Skin epidermis (tissue), 12 donors: ENCODE results near the gene TRAPPC2.

Experiments
- H3K27ac ChIP-seq, 21 experiments: fragments of 200-600 bp; sonication (generic) in 11 of 21; one replicate each; pipeline ENCODE4 v1.5.0; 2020; ENCODE audit warnings: mild to moderate bottlenecking in 3 of 21, inconsistent platforms in 2 of 21, moderate library complexity in 2 of 21
- H3K4me3 ChIP-seq, 7 experiments: fragments of 200-600 bp; sonication (generic) in 2 of 7; one replicate each; pipeline ENCODE4 v1.5.0; 2020; ENCODE audit warnings: inconsistent platforms in 2 of 7, mild to moderate bottlenecking in 2 of 7, moderate library complexity in 1 of 7

TRAPPC2 gene

DNA sequence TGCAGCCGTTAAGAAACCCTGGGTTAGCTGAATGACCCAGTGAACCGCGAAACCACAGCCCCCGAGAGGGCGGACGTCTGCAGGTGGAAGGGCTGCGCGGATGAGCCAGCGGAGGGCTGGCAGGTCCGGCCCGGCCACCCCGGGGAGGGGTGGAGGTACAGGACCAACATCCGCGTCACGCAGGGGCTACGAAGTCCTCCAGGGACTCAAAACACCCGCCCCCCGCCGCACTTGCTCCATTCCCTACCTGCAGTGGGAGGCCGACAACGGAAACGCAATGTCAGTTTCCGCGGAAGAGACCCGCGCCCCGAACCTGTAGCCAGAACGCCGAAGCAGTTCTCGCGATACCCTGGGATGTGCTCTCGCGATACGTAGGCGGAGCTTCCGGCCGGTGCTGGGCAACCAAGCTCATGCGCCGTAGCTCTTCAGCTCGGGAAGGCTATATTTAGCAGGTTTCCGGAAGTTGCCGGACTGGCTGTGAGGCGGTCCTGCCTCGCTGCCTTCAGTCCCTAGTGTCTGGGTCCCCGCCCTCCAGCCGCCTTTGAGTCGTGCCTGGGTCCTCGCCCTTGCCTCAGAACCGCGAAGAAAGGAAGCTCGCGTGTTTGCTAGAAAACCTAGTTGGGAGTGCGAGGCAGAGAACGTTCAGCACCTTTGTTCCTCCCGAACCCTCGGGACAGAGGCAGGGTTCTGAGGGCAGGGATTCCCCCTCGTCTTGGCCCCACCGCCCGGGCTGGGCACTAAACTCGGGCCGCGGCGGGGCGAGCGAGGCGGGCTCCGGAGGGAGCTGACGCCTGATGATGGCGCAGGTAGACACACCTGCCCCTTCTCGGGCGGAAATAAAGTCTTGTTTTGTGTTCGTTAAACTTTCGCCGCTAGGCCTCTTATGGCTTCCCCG is at the start of gene TRAPPC2, which contains the start of gene OFD1:
Gene TRAPPC2 (minus strand): TSS at position 343 of the 895 bp plus-strand sequence. CDS start 14,657 bp downstream, outside the sequence.
Gene OFD1 (plus strand): TSS at position 471 of the 895 bp plus-strand sequence. CDS start 324 bp downstream, at position 795.
- H3K4me3 ChIP-seq: peak within 1 kb of the TSS; percentile 52 to 85 (median 71)
- peak within 1 kb of the TSS; percentile 82 to 96 (median 91) for H3K27ac ChIP-seq

DNA sequence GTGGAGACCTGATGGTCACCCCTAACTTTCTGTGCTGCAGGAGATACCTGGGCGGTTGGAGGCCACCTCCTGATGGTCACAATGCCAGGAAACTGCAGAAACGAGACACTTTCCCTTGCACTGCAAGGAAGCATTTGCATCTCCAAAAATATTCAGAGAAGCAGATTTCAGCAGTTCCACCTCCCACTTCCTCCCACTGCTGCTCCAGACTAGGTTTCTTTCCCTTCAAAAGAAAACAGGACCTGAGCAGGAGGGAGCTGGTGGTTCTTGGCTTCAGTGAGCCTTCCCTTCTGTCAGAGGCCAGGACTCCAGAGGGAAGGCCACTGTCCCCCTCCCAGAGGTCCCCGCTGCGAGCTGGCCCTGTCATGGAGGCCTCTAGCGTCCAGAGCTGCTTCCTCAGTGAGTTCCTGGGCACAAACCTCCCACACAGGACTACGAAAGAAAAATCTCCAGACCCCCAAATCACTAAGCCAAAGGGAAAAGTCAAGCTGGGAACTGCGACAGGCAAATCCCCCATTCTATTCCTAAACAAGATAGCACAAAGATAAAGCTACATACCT is 46.5 kb upstream of the TRAPPC2 start:
- no peak overlapping the region for H3K4me3 ChIP-seq
- H3K27ac ChIP-seq: no peak overlapping the region

DNA sequence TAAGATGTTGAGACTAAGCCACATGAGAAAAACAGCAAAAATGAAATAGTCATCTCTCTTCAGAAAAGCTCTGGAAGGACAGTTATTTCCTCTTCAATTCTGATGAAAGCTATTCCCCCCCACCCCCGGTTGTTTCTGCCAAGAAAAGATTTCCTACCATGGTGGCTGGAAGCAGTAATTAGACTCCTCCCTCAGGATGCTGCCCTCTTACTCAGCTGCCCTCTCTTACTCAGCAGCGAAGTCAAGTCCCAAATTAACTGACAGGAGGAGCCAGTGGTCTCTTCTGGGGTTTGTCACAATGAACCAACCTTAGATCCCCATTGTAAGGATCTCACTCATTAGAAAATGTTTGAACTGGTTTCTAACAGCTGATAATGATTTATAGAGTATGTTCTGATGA is 44.5 kb upstream of the TRAPPC2 start:
- no peak overlapping the region for H3K27ac ChIP-seq
- no peak overlapping the region for H3K4me3 ChIP-seq

DNA sequence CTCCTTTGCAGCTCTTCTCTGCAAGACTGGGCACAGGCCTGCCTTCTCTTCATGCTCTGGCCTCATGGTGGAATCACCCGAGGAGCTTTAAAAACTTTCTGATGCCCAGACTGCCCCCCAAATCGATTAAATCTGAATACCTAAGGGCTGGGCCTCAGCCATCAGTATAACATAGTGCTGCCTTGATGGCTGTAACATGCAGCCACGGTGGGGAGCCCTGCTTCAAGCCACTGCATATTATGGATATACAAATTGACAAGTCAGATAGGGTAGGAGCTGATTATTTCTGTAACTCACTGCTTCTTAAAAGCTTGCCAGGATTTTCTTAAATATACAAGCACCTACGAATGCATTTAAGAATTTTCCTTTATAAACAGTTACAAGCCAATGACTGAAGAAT is 42.0 kb upstream of the TRAPPC2 start:
- Histone ChIP-seq H3K4me3 (no peak overlapping the region), H3K27ac (no peak overlapping the region)

DNA sequence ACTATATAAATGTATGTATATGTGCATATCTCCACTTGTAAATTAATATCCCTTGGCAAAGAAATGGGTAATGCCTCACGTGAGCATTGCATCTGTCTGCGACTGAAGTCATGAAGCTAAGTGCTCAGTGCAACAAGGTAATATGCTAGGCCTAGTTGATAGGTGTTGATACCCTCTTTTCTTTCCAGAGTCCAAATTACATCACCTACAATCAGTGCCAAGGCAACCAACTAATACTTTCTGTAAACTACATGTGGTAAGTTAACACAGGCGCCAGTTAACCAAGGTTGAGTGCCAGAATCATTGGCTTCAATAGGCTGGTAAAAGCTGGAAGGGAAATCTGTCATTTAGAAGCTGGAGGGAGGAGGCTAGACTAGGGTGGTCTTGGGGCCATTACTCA is 41.4 kb upstream of the TRAPPC2 start:
- Histone ChIP-seq H3K4me3 (no peak overlapping the region), H3K27ac (no peak overlapping the region)

DNA sequence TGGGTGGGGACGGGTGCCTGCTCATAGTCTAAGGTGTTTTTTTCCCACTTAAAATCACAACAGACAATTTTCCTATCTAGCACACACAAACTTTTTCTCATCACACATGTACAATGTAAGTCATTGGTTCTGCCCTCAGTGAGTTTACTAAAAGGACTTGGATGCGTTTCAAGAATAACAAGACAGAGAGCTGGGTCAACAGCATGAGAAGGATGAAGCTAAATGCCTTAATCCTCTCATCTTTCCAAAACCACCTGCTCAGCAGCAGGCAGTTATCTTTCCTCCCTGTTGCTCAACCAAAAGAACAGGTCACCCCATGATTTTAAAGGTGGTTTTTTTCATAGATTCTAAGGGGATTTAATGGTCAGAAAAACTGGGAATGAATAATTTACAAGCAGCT is 40.3 kb upstream of the TRAPPC2 start:
- no peak overlapping the region for H3K27ac ChIP-seq
- no peak overlapping the region for H3K4me3 ChIP-seq

DNA sequence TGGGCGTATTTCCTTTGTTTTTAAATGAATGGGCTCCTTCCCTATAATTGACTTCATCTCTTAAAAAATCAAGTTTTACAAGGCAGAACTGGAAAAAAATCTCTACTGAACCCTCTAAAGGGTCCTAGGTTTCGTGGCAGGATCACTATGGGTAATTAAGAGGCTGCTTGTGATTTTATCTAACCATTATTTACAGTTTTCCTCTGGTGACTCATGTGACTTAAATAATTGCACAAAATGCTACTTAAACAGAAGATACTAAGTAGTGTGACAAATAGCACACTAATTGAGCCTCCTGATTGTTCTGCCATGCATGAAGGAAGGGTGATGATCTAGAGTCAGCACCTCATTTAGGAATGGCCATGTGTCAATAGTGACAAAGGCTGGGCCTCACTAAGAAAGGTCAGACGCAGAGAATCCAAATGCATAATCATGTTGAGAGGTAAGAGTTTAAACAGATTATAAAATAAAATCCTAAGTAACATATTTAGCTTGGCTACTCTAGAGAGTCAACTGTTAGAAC is 35.7 kb upstream of the TRAPPC2 start:
- H3K4me3 ChIP-seq: no peak overlapping the region
- H3K27ac ChIP-seq: no peak overlapping the region

DNA sequence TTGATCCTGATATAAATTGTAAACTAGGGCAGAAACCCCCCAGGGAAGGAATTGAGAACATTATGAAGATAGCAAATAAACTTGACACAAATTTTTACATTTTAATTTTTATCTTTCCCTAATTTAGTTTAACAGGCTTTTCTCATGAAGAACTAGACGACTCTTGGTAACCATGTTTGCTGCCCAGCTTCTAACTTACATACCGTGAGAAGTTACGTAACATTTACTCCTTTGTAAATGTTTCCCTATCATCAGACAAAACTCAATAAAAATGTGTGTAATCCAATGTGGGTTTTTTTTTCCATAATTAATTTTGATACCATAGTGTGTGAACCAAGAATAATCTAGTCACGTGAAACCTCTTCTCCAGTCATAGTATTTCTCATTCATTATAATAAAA is 34.5 kb upstream of the TRAPPC2 start:
- Histone ChIP-seq H3K4me3 (no peak overlapping the region), H3K27ac (no peak overlapping the region)

DNA sequence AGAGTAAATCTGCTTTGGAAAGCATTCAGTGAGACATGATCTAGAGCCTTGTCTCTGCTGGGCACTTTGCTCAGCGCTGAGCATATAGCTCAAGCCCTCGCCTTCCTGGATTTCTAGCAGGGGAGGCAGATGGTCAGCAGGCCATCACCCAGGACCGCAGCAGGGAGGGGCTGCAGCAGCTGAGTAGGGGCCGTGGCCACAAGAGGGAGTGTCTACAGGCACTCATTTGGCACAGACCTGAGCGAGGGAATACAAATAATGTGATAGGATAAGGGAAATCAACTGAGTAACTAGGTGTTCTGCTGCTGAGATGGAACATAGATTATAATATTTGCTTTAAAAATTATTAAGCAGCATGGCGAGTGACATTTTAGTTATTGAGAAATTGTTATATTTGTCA is 30.3 kb upstream of the TRAPPC2 start:
- H3K4me3 ChIP-seq: no peak overlapping the region
- H3K27ac ChIP-seq: peak overlapping the region in 6 of 21 experiments; percentile 16 to 69 (median 40)

DNA sequence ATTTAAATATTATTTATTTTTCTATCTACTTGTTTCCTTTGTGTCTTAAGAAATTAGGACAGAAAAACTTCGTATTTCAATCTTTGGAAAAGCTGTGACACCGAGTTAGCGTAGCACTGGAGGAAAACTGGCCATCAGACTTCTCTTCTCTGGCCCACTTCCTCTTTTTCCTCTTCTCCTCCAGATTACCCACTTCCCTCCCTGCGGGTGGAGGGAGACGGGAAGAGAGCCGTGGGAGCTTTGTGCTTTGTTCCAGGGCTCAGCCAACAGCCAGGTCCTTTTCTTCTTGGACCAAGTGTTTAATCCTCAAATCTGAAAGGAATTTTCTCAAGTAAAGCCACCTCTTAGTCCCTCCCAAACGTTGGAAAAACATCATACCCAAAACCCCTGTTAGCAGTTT is 29.9 kb upstream of the TRAPPC2 start:
- peak overlapping the region in 7 of 21 experiments; percentile 16 to 69 (median 42) for H3K27ac ChIP-seq
- no peak overlapping the region for H3K4me3 ChIP-seq

DNA sequence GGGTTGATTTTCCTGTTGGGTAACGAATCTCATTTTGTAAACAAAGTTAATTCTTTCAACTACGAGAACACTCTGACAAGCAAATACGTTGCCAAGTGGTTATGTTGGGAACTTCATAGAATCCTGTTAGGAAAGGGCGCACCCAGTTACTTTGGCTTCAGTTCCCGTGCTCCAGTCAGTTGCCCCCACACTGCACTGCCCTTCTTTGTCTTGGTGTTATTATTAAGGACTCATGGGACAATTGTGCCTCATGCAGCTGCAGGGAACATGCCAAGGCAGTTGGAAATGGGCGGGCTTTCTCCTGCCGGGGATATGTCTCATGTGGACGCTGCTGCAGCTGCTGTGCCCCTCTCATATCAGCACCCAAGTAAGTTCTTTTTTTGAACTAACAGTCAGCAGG is 29.1 kb upstream of the TRAPPC2 start:
- H3K4me3 ChIP-seq: no peak overlapping the region
- peak overlapping the region in 4 of 21 experiments; percentile 3 to 69 (median 48) for H3K27ac ChIP-seq

DNA sequence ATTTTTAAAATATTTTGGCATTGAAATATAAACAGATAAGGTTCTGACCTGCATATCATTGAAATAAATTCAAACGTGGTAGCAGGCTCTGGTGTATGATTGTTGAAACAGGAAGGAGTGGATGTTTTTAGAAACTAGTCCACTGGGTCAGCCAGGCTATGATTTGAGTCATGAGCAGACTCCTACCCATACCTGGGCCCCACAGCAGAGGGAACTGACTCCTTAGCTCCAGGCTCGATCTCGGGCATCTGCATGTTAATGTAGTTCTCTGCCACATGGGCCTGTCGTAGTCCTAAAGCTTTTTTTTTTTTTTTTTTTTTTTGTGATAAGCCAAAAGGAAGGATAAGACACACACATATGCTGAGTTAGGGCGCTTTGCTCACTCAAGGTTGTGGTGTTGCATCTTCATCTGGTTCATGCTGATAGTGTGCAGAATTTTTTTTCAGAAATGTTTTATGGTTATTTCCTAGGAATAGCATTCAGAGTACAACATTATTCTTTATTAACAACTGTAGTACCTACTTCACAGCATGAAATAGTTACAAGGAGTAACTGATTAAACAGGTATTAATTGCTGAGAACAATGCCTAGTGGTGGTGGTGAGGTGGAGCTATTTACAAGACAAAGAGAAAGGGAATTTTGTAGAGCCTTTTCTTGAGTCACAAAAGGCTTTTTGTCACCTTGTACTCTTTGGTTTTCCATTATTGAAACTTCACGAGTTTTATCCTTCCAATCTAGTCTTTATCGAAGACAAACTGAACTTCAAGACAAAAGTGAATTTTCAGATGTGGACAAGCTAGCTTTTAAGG is 27.4 kb upstream of the TRAPPC2 start:
- Histone ChIP-seq H3K27ac (peak overlapping the region in 1 of 21 experiments; percentile 69), H3K4me3 (no peak overlapping the region)

DNA sequence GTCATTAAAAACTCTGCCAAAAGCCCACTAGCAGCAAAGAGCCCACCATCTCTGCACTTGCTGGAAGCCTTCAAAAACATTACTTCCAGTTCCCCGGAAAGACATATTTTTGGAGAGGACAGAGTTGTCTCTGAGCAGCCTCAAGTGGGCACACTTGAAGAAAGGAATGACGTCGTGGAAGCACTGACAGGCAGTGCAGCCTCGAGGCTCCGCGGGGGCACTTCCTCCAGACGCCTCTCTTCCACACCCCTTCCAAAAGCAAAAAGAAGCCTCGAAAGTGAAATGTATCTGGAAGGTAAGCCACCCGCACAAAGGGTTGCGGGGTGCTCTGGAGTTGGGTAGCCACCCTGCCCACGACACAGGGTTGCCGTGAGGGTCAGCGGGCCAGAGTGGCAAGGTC is 26.0 kb upstream of the TRAPPC2 start:
- no peak overlapping the region for H3K27ac ChIP-seq
- H3K4me3 ChIP-seq: no peak overlapping the region

DNA sequence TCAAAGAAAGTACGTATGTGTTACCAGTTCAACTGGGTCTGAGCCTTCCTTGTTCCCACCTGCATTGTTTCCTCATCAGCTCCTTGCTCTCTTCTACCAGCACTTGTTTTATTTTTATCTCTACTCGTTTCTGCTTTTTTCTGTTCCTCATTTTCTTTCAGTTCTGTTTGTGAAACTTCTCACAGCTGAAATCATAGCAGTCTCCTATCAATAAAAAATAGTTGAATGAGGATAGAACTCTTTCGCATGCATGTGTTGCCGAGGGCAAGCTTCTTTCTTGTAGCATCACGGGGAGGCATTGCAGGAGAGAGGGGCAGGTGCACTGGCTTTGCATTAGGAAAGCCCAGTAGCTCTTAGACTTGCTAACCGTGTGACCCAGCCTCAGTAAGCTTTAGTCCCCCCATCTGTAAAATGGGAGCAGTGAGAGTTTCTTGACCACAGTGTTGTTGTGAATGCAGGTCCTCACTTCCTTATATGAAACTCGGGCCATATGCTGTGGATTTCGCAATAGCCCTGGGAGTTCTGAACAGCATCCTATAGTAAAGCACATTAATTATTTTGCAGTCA is 24.8 kb upstream of the TRAPPC2 start:
- Histone ChIP-seq H3K4me3 (no peak overlapping the region), H3K27ac (no peak overlapping the region)

DNA sequence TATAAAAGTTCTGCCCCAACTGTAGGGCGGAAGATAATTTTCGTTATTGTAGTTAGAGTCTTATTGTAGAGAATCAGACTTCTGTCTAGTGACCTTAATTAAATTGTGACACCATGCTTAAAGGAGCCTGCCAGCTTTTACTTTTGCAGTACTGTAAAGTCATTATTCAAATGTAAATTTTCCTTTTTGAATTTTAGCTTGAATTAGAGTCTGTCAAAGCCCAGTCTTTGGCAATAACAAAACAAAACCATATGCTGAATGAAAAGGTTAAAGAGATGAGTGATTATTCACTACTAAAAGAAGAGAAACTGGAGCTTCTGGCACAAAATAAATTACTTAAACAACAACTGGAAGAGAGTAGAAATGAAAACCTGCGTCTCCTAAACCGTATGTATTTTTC is 22.0 kb upstream of the TRAPPC2 start:
- H3K27ac ChIP-seq: no peak overlapping the region
- H3K4me3 ChIP-seq: no peak overlapping the region

DNA sequence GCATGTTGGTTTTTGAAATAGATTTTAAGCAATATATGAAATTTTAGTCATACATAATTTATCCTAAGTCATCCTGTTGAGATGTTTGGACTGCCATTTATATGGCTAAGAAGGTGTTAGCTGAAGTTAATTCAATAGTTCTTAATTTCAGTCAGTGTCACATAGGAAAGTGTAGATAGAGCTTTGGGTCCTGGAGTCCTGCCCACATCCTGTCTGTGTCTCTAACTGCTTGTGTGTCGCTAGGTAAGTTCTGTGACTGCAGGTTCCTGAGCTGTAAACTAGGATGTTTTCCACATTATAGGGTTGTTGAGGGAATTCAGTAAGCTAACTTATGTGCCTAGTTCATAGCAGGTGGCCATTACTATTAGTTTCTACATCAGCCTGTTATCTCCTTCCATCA is 20.8 kb upstream of the TRAPPC2 start:
- Histone ChIP-seq H3K27ac (no peak overlapping the region), H3K4me3 (no peak overlapping the region)

DNA sequence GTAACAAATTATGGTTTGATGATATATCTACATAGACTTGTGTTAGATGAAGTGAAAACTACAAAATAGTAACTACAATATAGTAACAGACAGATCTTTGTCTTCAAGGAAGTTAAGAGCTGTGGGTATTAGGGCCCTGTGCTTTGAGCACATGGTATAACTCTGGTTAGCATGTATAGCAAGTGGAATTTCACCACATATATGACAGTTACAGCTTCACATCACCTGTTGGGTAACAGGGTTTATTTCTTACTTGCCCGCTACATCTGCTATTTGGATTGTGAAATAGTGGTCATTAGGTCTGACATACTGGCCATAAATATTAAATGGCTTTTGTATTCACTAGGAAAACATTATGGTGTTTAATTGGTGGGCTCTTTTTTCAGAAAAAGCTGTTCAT is 20.3 kb upstream of the TRAPPC2 start:
- Histone ChIP-seq H3K4me3 (no peak overlapping the region), H3K27ac (no peak overlapping the region)

DNA sequence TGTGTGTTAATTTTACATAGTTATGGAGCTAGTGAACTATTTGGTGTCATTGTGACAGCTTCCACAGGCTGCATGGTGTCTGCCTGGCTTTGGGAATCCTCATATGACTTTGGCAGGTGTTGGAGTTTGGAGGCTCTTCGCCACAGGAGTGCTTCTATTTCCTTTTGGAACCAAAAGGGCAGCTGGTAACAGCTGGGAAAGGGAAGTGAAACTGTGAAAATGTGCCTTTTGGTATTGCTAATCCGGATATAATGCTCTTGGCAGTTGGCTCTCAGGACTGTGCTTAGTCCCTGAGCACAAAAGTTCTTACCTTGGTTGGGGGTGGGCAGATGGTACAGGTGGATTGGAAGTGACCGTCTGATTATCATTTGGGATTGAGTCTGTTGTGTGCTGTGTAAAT is 18.2 kb upstream of the TRAPPC2 start:
- no peak overlapping the region for H3K27ac ChIP-seq
- no peak overlapping the region for H3K4me3 ChIP-seq

DNA sequence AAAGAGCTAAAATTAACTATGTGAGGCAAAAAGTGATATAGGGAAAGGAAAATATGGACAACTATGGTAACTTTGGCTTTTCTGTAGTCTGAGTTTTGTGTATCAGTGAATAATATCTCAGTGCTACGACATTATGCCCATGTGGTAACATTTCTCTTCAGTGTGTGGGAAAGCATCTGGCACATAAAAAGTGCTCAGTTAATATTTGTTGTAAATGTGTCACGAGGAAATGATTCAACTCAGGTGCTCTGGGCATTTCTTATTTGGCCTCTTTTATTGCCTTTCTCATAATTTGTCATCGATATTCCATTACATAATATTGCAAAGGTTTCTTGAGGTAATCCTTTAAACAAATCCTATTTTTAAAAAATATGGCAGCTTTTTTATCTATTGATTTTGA is 17.7 kb upstream of the TRAPPC2 start:
- H3K27ac ChIP-seq: no peak overlapping the region
- no peak overlapping the region for H3K4me3 ChIP-seq

DNA sequence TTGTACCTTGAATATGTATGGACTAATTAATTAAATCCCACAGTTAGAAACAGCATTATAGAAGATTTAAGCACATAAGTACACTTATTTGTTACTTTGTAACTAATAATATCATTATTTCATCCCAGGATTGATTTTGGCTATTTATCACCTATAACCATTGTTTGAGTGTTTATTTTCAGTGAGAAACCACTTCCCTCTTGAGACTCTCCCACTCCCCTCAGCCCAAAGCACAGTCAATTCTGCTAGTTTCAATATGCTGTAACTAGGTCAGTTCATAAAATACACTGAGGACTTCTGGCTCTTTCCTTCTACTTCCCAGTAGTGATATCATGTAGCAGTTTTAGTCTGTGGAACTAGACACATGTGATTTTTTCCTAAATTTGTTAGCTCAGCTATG is 16.4 kb upstream of the TRAPPC2 start:
- Histone ChIP-seq H3K27ac (peak overlapping the region in 1 of 21 experiments; percentile 16), H3K4me3 (no peak overlapping the region)
